Measurements from ENCODE around the gene PPT2. TPM values are rescaled to one million over a fixed set of nuclear protein-coding genes. Genes with fewer than 3 reads are reported as not detected.

PPT2 gene
- polyA plus RNA-seq, 2 of the 4 experiments (the other 2 are of a cell fraction): 9.3 to 11.7 TPM

- TF ChIP-seq KDM5A (IDR thresholded peaks at IDR 0.05) (no peak), POLR2AphosphoS2 (conservative IDR thresholded peaks at IDR 0.05; ENCODE audit: low read length) (no peak), CBX8 (IDR thresholded peaks at IDR 0.05) (no peak), ESRRA (IDR thresholded peaks at IDR 0.05; ENCODE audit: borderline replicate concordance, low read length) (no peak), KDM1A (IDR thresholded peaks at IDR 0.05; ENCODE audit: low read depth) (no peak)
These were observed 42.4 kb upstream of the PPT2 start (continued) for GRCh38 chr6:32111424-32112066.

- WGBS (ENCODE audit: missing lambda C conversion rate): 86% methylated on average over 9 of the region's 9 CpGs
- FAIRE-seq: no peak
- TF ChIP-seq FOSB (CRISPR knock-in tag; IDR thresholded peaks at IDR 0.05) (no peak), MAX (IDR thresholded peaks at IDR 0.05) (no peak), PBX3 (IDR thresholded peaks at IDR 0.05) (no peak), ZSCAN20 (CRISPR knock-in tag; IDR thresholded peaks at IDR 0.05) (no peak), USF2 (IDR thresholded peaks at IDR 0.05) (no peak), FOXS1 (CRISPR knock-in tag; IDR thresholded peaks at IDR 0.05) (no peak), MAZ (IDR thresholded peaks at IDR 0.05; ENCODE audit: borderline replicate concordance, low read depth, low read length) (no peak), FOSL2 (IDR thresholded peaks at IDR 0.05) (no peak), FOSL2 (CRISPR knock-in tag; IDR thresholded peaks at IDR 0.05) (no peak), BHLHE40 (IDR thresholded peaks at IDR 0.05; ENCODE audit: low read depth, low read length) (no peak), JUNB (IDR thresholded peaks at IDR 0.05) (no peak), PHF8 (IDR thresholded peaks at IDR 0.05; ENCODE audit: borderline replicate concordance, low read depth) (no peak), HES2 (IDR thresholded peaks at IDR 0.05) (no peak), SMC3 (IDR thresholded peaks at IDR 0.05) (no peak), RNF2 (IDR thresholded peaks at IDR 0.05; ENCODE audit: borderline replicate concordance, low read depth) (no peak), POLR2AphosphoS2 (conservative IDR thresholded peaks at IDR 0.05; ENCODE audit: low read length) (no peak), CEBPB (IDR thresholded peaks at IDR 0.05) (no peak)
- Histone ChIP-seq H3K4me3 (no peak overlapping the region), H3K4me2 (no peak overlapping the region), H3K4me1 (peaks cover 25% of the 10 kb centered on the region), H3K27ac (no peak overlapping the region), H3K9me3 (no peaks in the 10 kb centered on the region)
- POLR2A ChIA-PET: no interaction called here
- ATAC-seq: no peak
- CTCF ChIA-PET: no interaction called here
- DNase-seq (ENCODE audit: low read depth in 1 of 2, low spot score in 1 of 2): no peak
These were observed 41.4 kb upstream of the PPT2 start for GRCh38 chr6:32112431-32112980.

GRCh38 chr6:32113386-32114352 is 40.3 kb upstream of the PPT2 start:
- TF ChIP-seq BCL3 (IDR thresholded peaks at IDR 0.05) (no peak), MYC (IDR thresholded peaks at IDR 0.05; ENCODE audit: borderline replicate concordance, low read length) (no peak), RAD21 (conservative IDR thresholded peaks at IDR 0.05 in 1 of 2, IDR thresholded peaks at IDR 0.05 in 1 of 2) (peak in 1 of 2 experiments; percentile 19; a peak in 1 of 5 replicates), CHD4 (IDR thresholded peaks at IDR 0.05; ENCODE audit: borderline replicate concordance) (no peak), RCOR1 (IDR thresholded peaks at IDR 0.05; ENCODE audit: low read depth, low read length) (no peak), FOSL2 (IDR thresholded peaks at IDR 0.05) (no peak), FOSL2 (CRISPR knock-in tag; IDR thresholded peaks at IDR 0.05) (no peak), ZNF302 (CRISPR knock-in tag; IDR thresholded peaks at IDR 0.05) (no peak), PBX3 (IDR thresholded peaks at IDR 0.05) (no peak)

More at GRCh38 chr6:32113386-32114352, 40.3 kb upstream of the PPT2 start:
- Histone ChIP-seq H3K4me1 (peaks cover 13% of the 10 kb centered on the region; the same call in 1 of the 3 replicates), H3K27ac (no peak overlapping the region), H3K4me2 (no peak overlapping the region), H3K4me3 (no peak overlapping the region), H3K9me3 (no peaks in the 10 kb centered on the region)
- DNase-seq (ENCODE audit: low read depth in 1 of 2, low spot score in 1 of 2) (peak; percentile 34 to 73), FAIRE-seq (no peak), ATAC-seq (peak; percentile 64 to 76; a peak in 5 of 6 replicates)
- ChIA-PET CTCF (interaction anchor here (1.4 to 6.2 kb wide), 3 partner anchors 15 to 30 kb away, joined by 3 to 41 read pairs (median 6); partner anchors contain the start of gene ATF6B), POLR2A (interaction anchor here (0.6 to 2.1 kb wide), 2 partner anchors 64 to 134 kb away, joined by 3 to 5 read pairs; no protein-coding TSS in a partner anchor)
- WGBS (ENCODE audit: missing lambda C conversion rate): 88% methylated on average over 9 of the region's 9 CpGs

All from A549 (cell line).